Adrenal gland (tissue), 5 donors: Measurements from ENCODE around the gene ZNF620.

Source experiments
- POLR2A ChIP-seq, 2 donors: fragments of 450-650 bp; IDR thresholded peaks; one replicate each; pipeline ENCODE4 v1.6.1; 2017; ENCODE audit warnings: antibody characterized with exemption in 2 of 2, mild to moderate bottlenecking in 2 of 2, moderate library complexity in 1 of 2
- TF ChIP-seq, protein P1 (sequence below), 6 experiments: fragments of 450-650 bp in 4 of 6; fragments of 200-600 bp in 2 of 6; sonication (generic) in 1 of 6; IDR thresholded peaks; 1 replicate in 5 of 6; 2 replicates in 1 of 6; pipeline versions ENCODE4 v1.5.1 to v1.8.0; 2016 to 2021; ENCODE audit warnings: antibody characterized with exemption in 6 of 6, mild to moderate bottlenecking in 2 of 6, moderate library complexity in 1 of 6
- donor health status: DM: no; HTN: no; CAD: no.

- TF ChIP-seq, protein P1, sequence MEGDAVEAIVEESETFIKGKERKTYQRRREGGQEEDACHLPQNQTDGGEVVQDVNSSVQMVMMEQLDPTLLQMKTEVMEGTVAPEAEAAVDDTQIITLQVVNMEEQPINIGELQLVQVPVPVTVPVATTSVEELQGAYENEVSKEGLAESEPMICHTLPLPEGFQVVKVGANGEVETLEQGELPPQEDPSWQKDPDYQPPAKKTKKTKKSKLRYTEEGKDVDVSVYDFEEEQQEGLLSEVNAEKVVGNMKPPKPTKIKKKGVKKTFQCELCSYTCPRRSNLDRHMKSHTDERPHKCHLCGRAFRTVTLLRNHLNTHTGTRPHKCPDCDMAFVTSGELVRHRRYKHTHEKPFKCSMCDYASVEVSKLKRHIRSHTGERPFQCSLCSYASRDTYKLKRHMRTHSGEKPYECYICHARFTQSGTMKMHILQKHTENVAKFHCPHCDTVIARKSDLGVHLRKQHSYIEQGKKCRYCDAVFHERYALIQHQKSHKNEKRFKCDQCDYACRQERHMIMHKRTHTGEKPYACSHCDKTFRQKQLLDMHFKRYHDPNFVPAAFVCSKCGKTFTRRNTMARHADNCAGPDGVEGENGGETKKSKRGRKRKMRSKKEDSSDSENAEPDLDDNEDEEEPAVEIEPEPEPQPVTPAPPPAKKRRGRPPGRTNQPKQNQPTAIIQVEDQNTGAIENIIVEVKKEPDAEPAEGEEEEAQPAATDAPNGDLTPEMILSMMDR (IDR thresholded peaks at IDR 0.05), result no peak
- no peak for TF ChIP-seq POLR2A (IDR thresholded peaks at IDR 0.05)
Measured at GRCh38 chr3:40463579-40463978, 42.3 kb upstream of the ZNF620 start.
